Endothelial cell (in vitro differentiated cells): Measurements from ENCODE around the gene PITX2. TPM values are rescaled to one million over a fixed set of nuclear protein-coding genes. Genes with fewer than 3 reads are reported as not detected.

Experiments used
- DNase-seq: peaks from one replicate; pipeline ENCODE4 v3.0.0; 2021; ENCODE audit warnings: low spot score
- H3K27ac Mint-ChIP-seq: one replicate; pipeline ENCODE4 v1.8.0; 2021; ENCODE audit warnings: mixed read lengths, inconsistent platforms; ENCODE audit not compliant: unreplicated experiment
- H3K27me3 Mint-ChIP-seq: one replicate; pipeline ENCODE4 v1.8.0; 2021; ENCODE audit warnings: mild to moderate bottlenecking, moderate library complexity, mixed read lengths, inconsistent platforms; ENCODE audit not compliant: unreplicated experiment
- H3K36me3 Mint-ChIP-seq: one replicate; pipeline ENCODE4 v1.8.0; 2021; ENCODE audit warnings: mild to moderate bottlenecking, low read depth, mixed read lengths, inconsistent platforms; ENCODE audit not compliant: unreplicated experiment
- H3K4me1 Mint-ChIP-seq: one replicate; pipeline ENCODE4 v1.8.0; 2021; ENCODE audit warnings: mild to moderate bottlenecking, mixed read lengths, inconsistent platforms; ENCODE audit not compliant: unreplicated experiment
- H3K4me3 Mint-ChIP-seq: one replicate; pipeline ENCODE4 v1.8.0; 2021; ENCODE audit warnings: mild to moderate bottlenecking, mixed read lengths, inconsistent platforms; ENCODE audit not compliant: unreplicated experiment
- H3K9me3 Mint-ChIP-seq: one replicate; pipeline ENCODE4 v1.8.0; 2021; ENCODE audit warnings: mixed read lengths, inconsistent platforms; ENCODE audit not compliant: unreplicated experiment
- total RNA-seq: library from RNA; stranded (reverse); fragmentation: NEBNext Ultra II Directional; extraction: Animal tissue kit (Norgen Biotek cat#: 25700); gene quantifications from one replicate; pipeline ENCODE4 v1.2.1, GENCODE V29; 2021; ENCODE audit not compliant: unreplicated experiment
- TF ChIP-seq, protein P1 (sequence below): fragments of 200-600 bp; sonication (generic); IDR thresholded peaks from one replicate; pipeline ENCODE4 v1.5.0; 2021; ENCODE audit warnings: antibody characterized with exemption; ENCODE audit not compliant: unreplicated experiment

The PITX2 gene
- total RNA-seq, 1 donor from 2014 or later = 11.9 TPM

DNA sequence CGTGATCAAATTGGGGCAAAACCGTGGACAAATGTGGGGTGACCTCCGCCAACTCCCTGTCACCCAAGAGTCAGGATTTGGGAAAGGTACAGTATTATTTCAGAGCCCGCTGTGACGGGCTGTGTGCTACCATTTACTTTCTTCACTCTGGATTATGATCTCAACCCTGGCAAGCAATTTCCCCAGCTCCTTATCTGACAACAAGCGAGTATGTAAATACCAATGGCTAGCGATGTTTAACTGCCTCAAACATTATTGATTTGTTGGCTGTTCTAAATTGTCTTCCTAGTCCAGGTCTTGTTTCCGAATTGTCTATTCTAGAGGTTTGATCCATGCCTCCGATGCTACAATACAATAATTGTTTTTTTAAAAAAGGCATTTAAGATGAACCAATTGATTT, 17.7 kb upstream of the PITX2 start:
- DNase-seq = no peak
- peaks cover 20% of the 10 kb centered on the region for H3K27me3 Mint-ChIP-seq
- no peaks in the 10 kb centered on the region for H3K9me3 Mint-ChIP-seq
- H3K27ac Mint-ChIP-seq = no peak overlapping the region
- H3K4me1 Mint-ChIP-seq = peaks cover 32% of the 10 kb centered on the region
- H3K4me3 Mint-ChIP-seq = no peak overlapping the region
- H3K36me3 Mint-ChIP-seq = no peaks in the 10 kb centered on the region
- TF ChIP-seq, protein P1, sequence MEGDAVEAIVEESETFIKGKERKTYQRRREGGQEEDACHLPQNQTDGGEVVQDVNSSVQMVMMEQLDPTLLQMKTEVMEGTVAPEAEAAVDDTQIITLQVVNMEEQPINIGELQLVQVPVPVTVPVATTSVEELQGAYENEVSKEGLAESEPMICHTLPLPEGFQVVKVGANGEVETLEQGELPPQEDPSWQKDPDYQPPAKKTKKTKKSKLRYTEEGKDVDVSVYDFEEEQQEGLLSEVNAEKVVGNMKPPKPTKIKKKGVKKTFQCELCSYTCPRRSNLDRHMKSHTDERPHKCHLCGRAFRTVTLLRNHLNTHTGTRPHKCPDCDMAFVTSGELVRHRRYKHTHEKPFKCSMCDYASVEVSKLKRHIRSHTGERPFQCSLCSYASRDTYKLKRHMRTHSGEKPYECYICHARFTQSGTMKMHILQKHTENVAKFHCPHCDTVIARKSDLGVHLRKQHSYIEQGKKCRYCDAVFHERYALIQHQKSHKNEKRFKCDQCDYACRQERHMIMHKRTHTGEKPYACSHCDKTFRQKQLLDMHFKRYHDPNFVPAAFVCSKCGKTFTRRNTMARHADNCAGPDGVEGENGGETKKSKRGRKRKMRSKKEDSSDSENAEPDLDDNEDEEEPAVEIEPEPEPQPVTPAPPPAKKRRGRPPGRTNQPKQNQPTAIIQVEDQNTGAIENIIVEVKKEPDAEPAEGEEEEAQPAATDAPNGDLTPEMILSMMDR = no peak

DNA sequence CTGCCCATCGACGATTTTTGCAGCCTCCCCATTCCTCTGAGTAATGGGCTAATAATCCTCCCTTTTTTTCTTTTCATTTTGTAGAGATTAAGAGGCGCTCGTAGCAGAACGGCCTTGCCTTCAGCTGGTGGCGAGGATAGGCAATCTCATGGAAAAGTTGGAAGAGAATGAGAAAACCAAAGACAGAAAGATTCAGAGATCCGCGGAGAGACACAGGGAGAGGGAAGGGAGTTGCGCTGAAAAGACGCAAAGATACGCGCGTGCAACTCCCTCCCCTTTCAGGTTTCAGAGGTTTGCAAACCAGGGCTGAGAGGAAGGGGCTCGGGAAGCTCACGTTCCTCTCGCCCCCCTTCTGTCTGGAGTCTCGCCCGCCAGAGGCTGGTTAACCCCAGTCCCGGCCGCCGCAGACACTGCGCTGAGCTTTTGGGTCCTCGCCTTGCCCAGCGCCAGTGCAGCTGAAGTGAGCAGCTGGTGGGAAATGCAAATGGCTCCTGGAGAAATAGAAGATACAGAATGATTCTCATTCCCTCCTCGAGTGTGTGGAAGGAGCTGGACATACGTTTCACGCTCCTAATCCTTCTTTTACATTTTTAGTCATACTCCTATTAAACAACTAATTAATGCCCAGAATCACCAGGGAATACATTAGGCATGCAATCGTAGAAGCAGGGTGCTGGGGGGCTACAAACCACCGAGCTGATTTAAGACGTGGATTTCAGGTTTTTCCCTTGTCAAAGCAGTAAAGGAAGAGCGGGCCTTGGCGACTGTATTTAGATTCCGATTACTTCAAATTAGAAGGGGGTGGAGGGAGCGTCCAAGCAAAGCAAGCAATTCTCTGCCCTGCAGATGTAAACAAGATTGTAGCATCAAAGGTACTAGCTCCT, 16.6 kb upstream of the PITX2 start:
- Mint-ChIP-seq H3K27me3 (peaks cover 24% of the 10 kb centered on the region), H3K4me3 (peak overlapping the region; percentile 65), H3K36me3 (no peaks in the 10 kb centered on the region), H3K27ac (no peak overlapping the region), H3K4me1 (peaks cover 34% of the 10 kb centered on the region), H3K9me3 (no peaks in the 10 kb centered on the region)
- TF ChIP-seq, protein P1 = no peak
- DNase-seq = peak; percentile 31

GRCh38 chr4:110638089-110638746, 15.3 kb upstream of the PITX2 start:
- Mint-ChIP-seq H3K4me1 (peaks cover 43% of the 10 kb centered on the region), H3K9me3 (no peaks in the 10 kb centered on the region)

GRCh38 chr4:110637408-110638088, 14.7 kb upstream of the PITX2 start:
- H3K36me3 Mint-ChIP-seq = no peaks in the 10 kb centered on the region
- H3K27me3 Mint-ChIP-seq = peaks cover 37% of the 10 kb centered on the region
- H3K9me3 Mint-ChIP-seq = no peaks in the 10 kb centered on the region
- peak overlapping the region; percentile 89 for H3K4me3 Mint-ChIP-seq
- no peak overlapping the region for H3K27ac Mint-ChIP-seq
- peaks cover 44% of the 10 kb centered on the region for H3K4me1 Mint-ChIP-seq
- TF ChIP-seq, protein P1 = no peak
- DNase-seq = peak; percentile 35

More at GRCh38 chr4:110638089-110638746, 15.3 kb upstream of the PITX2 start:
- no peaks in the 10 kb centered on the region for H3K36me3 Mint-ChIP-seq
- H3K27ac Mint-ChIP-seq = no peak overlapping the region
- peak overlapping the region; percentile 89 for H3K4me3 Mint-ChIP-seq
- TF ChIP-seq, protein P1 = no peak
- no peak for DNase-seq
- peaks cover 31% of the 10 kb centered on the region for H3K27me3 Mint-ChIP-seq
